PC-3 (cell line): ENCODE measurements around the gene OTOS. TPM values are rescaled to one million over a fixed set of nuclear protein-coding genes. Genes with fewer than 3 reads are reported as not detected.
A peak's percentile ranks its signal among the peaks of the same experiment; 100 is the strongest.

Experiments
- ATAC-seq: fragments of 200-7000 bp; cut with Tn5 transposase; 2 replicates; pipeline ENCODE4 v1.9.1; 2020; ENCODE audit warnings: mild to moderate bottlenecking, moderate library complexity
- BruUV-seq: library from RNA; stranded (reverse); fragments of 400-500 nt; replicated peaks from 2 replicates; lab custom pipeline; 2021; lab: Mats Ljungman, UMichigan
- CTCF ChIA-PET: fragments of 300-600 bp; sonication (Branson Sonifier 250); formaldehyde crosslinking; loops from one replicate; lab custom pipeline; 2022; ENCODE audit warnings: antibody characterized with exemption; lab: Charles Lee
- POLR2A ChIA-PET: fragments of 300-600 bp; sonication (Branson Sonifier 250); formaldehyde crosslinking; loops from one replicate; lab custom pipeline; 2022; ENCODE audit warnings: antibody characterized with exemption; ENCODE audit not compliant: unreplicated experiment; lab: Charles Lee
- DNase-seq: peaks from one replicate; pipeline ENCODE4 v3.0.0-alpha.2; 2015
- H2AFZ ChIP-seq: fragments of 300-600 bp; sonication (generic); 2 replicates; pipeline ENCODE4 v1.6.0; 2016; ENCODE audit warnings: antibody characterized with exemption, low read length
- H3F3A ChIP-seq: fragments of 300-600 bp; sonication (generic); one replicate; pipeline ENCODE4 v1.6.0; 2017; ENCODE audit warnings: antibody characterized with exemption, low read length, control low read depth, mild to moderate bottlenecking; ENCODE audit not compliant: unreplicated experiment
- H3K27ac ChIP-seq: fragments of 300-600 bp; sonication (generic); 2 replicates; pipeline ENCODE4 v1.5.1; 2016; ENCODE audit warnings: mild to moderate bottlenecking, low read length
- H3K27me3 ChIP-seq: fragments of 300-600 bp; sonication (generic); 2 replicates; pipeline ENCODE4 v1.6.1; 2016; ENCODE audit warnings: low read length, mixed read lengths
- H3K36me3 ChIP-seq: fragments of 300-600 bp; sonication (generic); 2 replicates; pipeline ENCODE4 v1.6.1; 2016; ENCODE audit warnings: low read depth, mixed run types, low read length, mixed read lengths
- H3K4me1 ChIP-seq: fragments of 300-600 bp; sonication (generic); 2 replicates; pipeline ENCODE4 v1.5.1; 2016; ENCODE audit warnings: low read length; ENCODE audit not compliant: insufficient read depth
- H3K4me2 ChIP-seq: fragments of 300-600 bp; sonication (generic); 2 replicates; pipeline ENCODE4 v1.6.0; 2016; ENCODE audit warnings: low read length
- H3K4me3 ChIP-seq: fragments of 300-600 bp; sonication (generic); 2 replicates; pipeline ENCODE4 v1.5.1; 2016; ENCODE audit warnings: mild to moderate bottlenecking, low read length, mixed read lengths
- H3K79me2 ChIP-seq: fragments of 300-600 bp; sonication (generic); 2 replicates; pipeline ENCODE4 v1.6.1; 2017; ENCODE audit warnings: low read length, mixed read lengths
- H3K9ac ChIP-seq: fragments of 300-600 bp; sonication (generic); 2 replicates; pipeline ENCODE4 v1.6.0; 2016; ENCODE audit warnings: mild to moderate bottlenecking, low read length
- H3K9me2 ChIP-seq: fragments of 300-600 bp; sonication (generic); replicated peaks from 2 replicates; pipeline ENCODE4 v1.6.1; 2016; ENCODE audit warnings: mixed run types, low read length, mixed read lengths
- H3K9me3 ChIP-seq: fragments of 300-600 bp; sonication (generic); 2 replicates; pipeline ENCODE4 v1.6.1; 2016; ENCODE audit warnings: low read length, mixed read lengths
- H4K20me1 ChIP-seq: fragments of 300-600 bp; sonication (generic); 2 replicates; pipeline ENCODE4 v1.6.1; 2016; ENCODE audit warnings: low read length, mixed read lengths
- CTCF ChIP-seq: fragments of 300-600 bp; sonication (generic); conservative IDR thresholded peaks from 2 replicates; pipeline ENCODE4 v1.5.1; 2017; ENCODE audit warnings: antibody characterized with exemption, low read depth, mild to moderate bottlenecking, low read length
- EZH2 ChIP-seq: fragments of 300-600 bp; sonication (generic); IDR thresholded peaks from one replicate; pipeline ENCODE4 v1.6.1; 2017; ENCODE audit warnings: antibody characterized with exemption, mild to moderate bottlenecking, low read length; ENCODE audit not compliant: unreplicated experiment
- EZH2phosphoT487 ChIP-seq: fragments of 300-600 bp; sonication (generic); IDR thresholded peaks from 2 replicates; pipeline ENCODE4 v1.6.1; 2018; ENCODE audit warnings: mild to moderate bottlenecking, antibody characterized with exemption, low read length, borderline replicate concordance
- intact Hi-C: fragments of 100-400 bp; cut with micrococcal nuclease; formaldehyde crosslinking; loops from 2 replicates; pipeline ENCODE4 v1.9.0; 2023
- total RNA-seq: library from RNA; depleted of rRNA; stranded (reverse); fragments of >200 nt; gene quantifications from 2 replicates; pipeline ENCODE4 v1.2.3, GENCODE V29; 2014

OTOS gene
- total RNA-seq, 1 experiment from 2014 or later, result not detected

- Histone ChIP-seq H3K79me2 (no peaks in the 10 kb centered on the region), H2AFZ (peak overlapping the region; percentile 58), H3K27me3 (no peaks in the 10 kb centered on the region)
Measured at GRCh38 chr2:240143801-240144648, 3.6 kb upstream of the OTOS start.

GRCh38 chr2:240143276-240143675 is 2.8 kb upstream of the OTOS start:
- BruUV-seq, result no TSS peak
- Histone ChIP-seq H3K4me2 (peak overlapping the region; percentile 42; the same call in 1 of the 2 replicates), H3K9me2 (no peaks in the 10 kb centered on the region), H3K27ac (no peak overlapping the region), H3K36me3 (no peaks in the 10 kb centered on the region), H3F3A (no peaks in the 10 kb centered on the region), H3K9ac (no peak overlapping the region), H2AFZ (peak overlapping the region; percentile 58; the same call in 1 of the 2 replicates), H3K4me3 (no peak overlapping the region), H3K79me2 (no peaks in the 10 kb centered on the region), H3K9me3 (no peaks in the 10 kb centered on the region), H3K4me1 (peaks cover 5% of the 10 kb centered on the region; the same call in 1 of the 2 replicates), H3K27me3 (no peaks in the 10 kb centered on the region), H4K20me1 (no peaks in the 10 kb centered on the region)
- intact Hi-C loops, result loop anchor here (1.0 to 5.0 kb wide), 2 partner anchors 82 to 321 kb away; no protein-coding TSS in a partner anchor
- ChIA-PET CTCF (interaction anchor here (0.6 to 2.0 kb wide), 2 partner anchors 46 to 82 kb away, joined by 3 to 15 read pairs; no protein-coding TSS in a partner anchor), POLR2A (no interaction called here)
- DNase-seq (no peak), ATAC-seq (no peak)
- TF ChIP-seq CTCF, result no peak
- no peak for TF ChIP-seq EZH2phosphoT487
- no peak for TF ChIP-seq EZH2

More at GRCh38 chr2:240143801-240144648, 3.6 kb upstream of the OTOS start:
- ChIA-PET CTCF (interaction anchor here (0.6 to 2.0 kb wide), 3 partner anchors 83 to 119 kb away, joined by 3 to 15 read pairs (median 3); partner anchors contain the start of gene NDUFA10), POLR2A (no interaction called here)
- Histone ChIP-seq H3K9ac (no peak overlapping the region), H3K9me3 (no peaks in the 10 kb centered on the region), H3K4me3 (no peak overlapping the region), H3K9me2 (no peaks in the 10 kb centered on the region), H3K36me3 (no peaks in the 10 kb centered on the region), H3K4me2 (peak overlapping the region; percentile 42), H4K20me1 (no peaks in the 10 kb centered on the region), H3K4me1 (no peaks in the 10 kb centered on the region; the same call in 1 of the 2 replicates), H3F3A (no peaks in the 10 kb centered on the region), H3K27ac (no peak overlapping the region)
- ATAC-seq (peak; percentile 91), DNase-seq (peak; percentile 70)
- intact Hi-C loops, result loop anchor here (1.0 to 5.0 kb wide), 2 partner anchors 83 to 322 kb away; no protein-coding TSS in a partner anchor
- BruUV-seq, result no TSS peak
- TF ChIP-seq CTCF (peak; percentile 87), EZH2phosphoT487 (no peak)
